DND-41 (cell line): Measurements from ENCODE around the gene MCCC1.
A peak's percentile ranks its signal among the peaks of the same experiment; 100 is the strongest.
"Not testable (repeated sequence)": the region's sequence is repeated elsewhere in the genome, so short reads cannot be mapped to it uniquely, and the experiment has no call there.

ENCODE experiments used
- ATAC-seq: fragments of 200-7000 bp; cut with Tn5 transposase; 3 replicates; pipeline ENCODE4 v1.9.1; 2021; ENCODE audit warnings: low read depth; ENCODE audit not compliant: insufficient read depth
- DNase-seq: peaks from one replicate; pipeline ENCODE4 v3.0.0-alpha.2; 2020
- H2AFZ ChIP-seq: 2 replicates; pipeline ENCODE4 v1.6.0; 2012; ENCODE audit warnings: low read depth, low read length
- H3K27ac ChIP-seq: 2 replicates; pipeline ENCODE4 v1.5.1; 2012; ENCODE audit warnings: low read length, inconsistent platforms
- H3K27me3 ChIP-seq: fragments of 200-600 bp; sonication (generic); 2 replicates; pipeline ENCODE4 v1.6.0; 2012; ENCODE audit warnings: low read length, mild to moderate bottlenecking, inconsistent platforms; ENCODE audit not compliant: insufficient read depth, poor library complexity
- H3K36me3 ChIP-seq: 2 replicates; pipeline ENCODE4 v1.5.1; 2012; ENCODE audit warnings: low read length, inconsistent platforms; ENCODE audit not compliant: insufficient read depth
- H3K4me1 ChIP-seq: 2 replicates; pipeline ENCODE4 v1.5.1; 2012; ENCODE audit warnings: mild to moderate bottlenecking, low read length; ENCODE audit not compliant: insufficient read depth
- H3K4me2 ChIP-seq: 2 replicates; pipeline ENCODE4 v1.6.0; 2012; ENCODE audit warnings: mild to moderate bottlenecking, moderate library complexity, low read length, inconsistent platforms; ENCODE audit not compliant: insufficient read depth
- H3K4me3 ChIP-seq, 2 experiments: fragments of 200-600 bp in 1 of 2; shearing (Covaris generic) in 1 of 2; 2 replicates each; pipeline ENCODE4 v1.5.1; 2012 to 2016; ENCODE audit warnings: inconsistent platforms in 2 of 2, low read length in 2 of 2, mild to moderate bottlenecking in 2 of 2, low read depth in 1 of 2, moderate library complexity in 1 of 2
- H3K79me2 ChIP-seq: 2 replicates; pipeline ENCODE4 v1.6.0; 2012; ENCODE audit warnings: low read length, inconsistent platforms; ENCODE audit not compliant: insufficient read depth
- H3K9ac ChIP-seq: 2 replicates; pipeline ENCODE4 v1.6.0; 2012; ENCODE audit warnings: low read depth, mild to moderate bottlenecking, inconsistent platforms, low read length, moderate library complexity
- H3K9me3 ChIP-seq: 2 replicates; pipeline ENCODE4 v1.5.1; 2012; ENCODE audit warnings: low read length, moderate library complexity, mild to moderate bottlenecking, inconsistent platforms; ENCODE audit not compliant: insufficient read depth, severe bottlenecking
- H4K20me1 ChIP-seq: 2 replicates; pipeline ENCODE4 v1.6.0; 2012; ENCODE audit warnings: low read length; ENCODE audit not compliant: insufficient read depth
- EZH2 ChIP-seq: IDR thresholded peaks from 3 replicates; pipeline ENCODE4 v1.6.1; 2012; ENCODE audit warnings: borderline replicate concordance, low read depth, mild to moderate bottlenecking, moderate library complexity, low read length, inconsistent platforms; ENCODE audit not compliant: severe bottlenecking
- TF ChIP-seq, protein P1 (sequence below): IDR thresholded peaks from 2 replicates; pipeline ENCODE4 v1.5.1; 2012; ENCODE audit warnings: borderline replicate concordance, low read length, moderate library complexity, mild to moderate bottlenecking; ENCODE audit not compliant: poor library complexity, severe bottlenecking; ENCODE audit errors: extremely low read depth

The MCCC1 gene

DNA sequence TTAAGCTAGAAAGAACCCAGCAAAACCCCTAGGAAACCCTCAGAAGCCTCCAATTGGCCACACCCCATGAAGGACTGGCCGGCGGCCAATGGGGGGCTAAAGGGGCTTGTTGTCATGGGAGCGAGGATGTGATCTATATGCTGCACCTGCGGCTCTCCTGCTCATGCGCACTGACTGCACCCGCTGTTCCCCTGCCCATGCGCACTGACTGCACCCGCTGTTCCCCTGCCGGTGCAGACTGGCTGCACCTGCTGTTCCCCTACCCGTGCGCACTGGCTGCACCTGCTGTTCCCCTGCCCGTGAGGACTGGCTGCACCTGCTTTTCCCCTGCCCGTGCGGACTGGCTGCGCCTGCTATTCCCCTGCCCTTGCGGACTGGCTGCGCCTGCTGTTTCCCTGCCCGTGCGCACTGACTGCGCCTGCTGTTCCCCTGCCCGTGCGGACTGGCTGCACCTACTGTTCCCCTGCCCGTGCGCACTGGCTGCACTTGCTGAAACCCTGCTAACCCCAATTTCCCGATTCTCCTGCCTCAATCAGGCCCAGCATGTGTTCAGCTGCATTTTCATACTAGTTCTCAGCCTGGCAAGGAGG, 16.8 kb upstream of the MCCC1 start:
- H4K20me1 ChIP-seq: no peaks in the 10 kb centered on the region
- H2AFZ ChIP-seq: peak overlapping the region; percentile 54; the same call in 1 of the 2 replicates
- DNase-seq (peak; percentile 82), ATAC-seq (peak; percentile 92)
- TF ChIP-seq EZH2: peak; percentile 36
- TF ChIP-seq, protein P1, sequence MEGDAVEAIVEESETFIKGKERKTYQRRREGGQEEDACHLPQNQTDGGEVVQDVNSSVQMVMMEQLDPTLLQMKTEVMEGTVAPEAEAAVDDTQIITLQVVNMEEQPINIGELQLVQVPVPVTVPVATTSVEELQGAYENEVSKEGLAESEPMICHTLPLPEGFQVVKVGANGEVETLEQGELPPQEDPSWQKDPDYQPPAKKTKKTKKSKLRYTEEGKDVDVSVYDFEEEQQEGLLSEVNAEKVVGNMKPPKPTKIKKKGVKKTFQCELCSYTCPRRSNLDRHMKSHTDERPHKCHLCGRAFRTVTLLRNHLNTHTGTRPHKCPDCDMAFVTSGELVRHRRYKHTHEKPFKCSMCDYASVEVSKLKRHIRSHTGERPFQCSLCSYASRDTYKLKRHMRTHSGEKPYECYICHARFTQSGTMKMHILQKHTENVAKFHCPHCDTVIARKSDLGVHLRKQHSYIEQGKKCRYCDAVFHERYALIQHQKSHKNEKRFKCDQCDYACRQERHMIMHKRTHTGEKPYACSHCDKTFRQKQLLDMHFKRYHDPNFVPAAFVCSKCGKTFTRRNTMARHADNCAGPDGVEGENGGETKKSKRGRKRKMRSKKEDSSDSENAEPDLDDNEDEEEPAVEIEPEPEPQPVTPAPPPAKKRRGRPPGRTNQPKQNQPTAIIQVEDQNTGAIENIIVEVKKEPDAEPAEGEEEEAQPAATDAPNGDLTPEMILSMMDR: no peak
- H3K27me3 ChIP-seq: peaks cover 11% of the 10 kb centered on the region
- peak overlapping the region; percentile 61; the same call in 1 of the 2 replicates for H3K4me2 ChIP-seq
- peaks cover 9% of the 10 kb centered on the region for H3K4me1 ChIP-seq
- H3K9me3 ChIP-seq: no peaks in the 10 kb centered on the region
- no peaks in the 10 kb centered on the region for H3K79me2 ChIP-seq
- H3K36me3 ChIP-seq: no peaks in the 10 kb centered on the region
- peak overlapping the region in 1 of 2 experiments; percentile 36; a peak in 2 of 4 replicates for H3K4me3 ChIP-seq
- no peak overlapping the region for H3K9ac ChIP-seq
- H3K27ac ChIP-seq: no peak overlapping the region

GRCh38 chr3:183114384-183115178, 15.3 kb upstream of the MCCC1 start:
- TF ChIP-seq, protein P1: no peak
- TF ChIP-seq EZH2: no peak
- DNase-seq: no peak
- H4K20me1 ChIP-seq: no peaks in the 10 kb centered on the region
- H3K4me2 ChIP-seq: no peak overlapping the region
- H2AFZ ChIP-seq: no peak overlapping the region
- no peak overlapping the region for H3K9ac ChIP-seq
- ATAC-seq: no peak
- H3K27ac ChIP-seq: no peak overlapping the region
- no peak overlapping the region for H3K4me3 ChIP-seq
- H3K9me3 ChIP-seq: no peaks in the 10 kb centered on the region
- H3K27me3 ChIP-seq: peaks cover 11% of the 10 kb centered on the region
- no peaks in the 10 kb centered on the region for H3K79me2 ChIP-seq
- no peaks in the 10 kb centered on the region for H3K36me3 ChIP-seq
- H3K4me1 ChIP-seq: peaks cover 9% of the 10 kb centered on the region

GRCh38 chr3:183109847-183110246, 10.6 kb upstream of the MCCC1 start:
- not testable (repeated sequence) for H3K4me3 ChIP-seq, DNase-seq, H3K79me2 ChIP-seq, H2AFZ ChIP-seq, H3K27ac ChIP-seq, H3K27me3 ChIP-seq, H3K9me3 ChIP-seq, H4K20me1 ChIP-seq, ATAC-seq, H3K9ac ChIP-seq, H3K4me1 ChIP-seq, H3K36me3 ChIP-seq, H3K4me2 ChIP-seq

DNA sequence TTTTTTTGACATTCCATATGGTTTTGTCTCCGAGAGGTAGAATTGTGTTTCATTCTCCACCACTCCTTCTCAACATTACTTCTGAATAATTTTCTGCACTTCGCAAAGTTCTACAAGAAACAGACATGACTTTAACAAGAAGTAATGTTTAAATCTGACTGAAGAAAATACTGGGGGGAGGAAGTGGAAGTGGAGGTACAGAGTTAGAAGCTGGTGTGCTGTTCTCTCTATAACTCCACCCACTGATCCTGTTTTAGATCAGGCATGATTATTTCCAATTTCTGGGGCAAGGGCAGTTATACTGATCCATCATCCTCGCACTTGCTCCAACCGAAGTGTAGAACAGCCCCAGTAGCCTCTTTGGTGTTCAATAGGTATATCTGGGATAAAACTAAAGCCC, 9.2 kb upstream of the MCCC1 start:
- no peak overlapping the region for H3K4me3 ChIP-seq
- no peak overlapping the region for H3K9ac ChIP-seq
- ATAC-seq (no peak), DNase-seq (no peak)
- H2AFZ ChIP-seq: no peak overlapping the region
- no peak overlapping the region for H3K27ac ChIP-seq
- no peaks in the 10 kb centered on the region for H3K27me3 ChIP-seq
- no peaks in the 10 kb centered on the region for H3K36me3 ChIP-seq
- H3K4me2 ChIP-seq: no peak overlapping the region
- H3K4me1 ChIP-seq: no peaks in the 10 kb centered on the region
- H4K20me1 ChIP-seq: no peaks in the 10 kb centered on the region
- no peaks in the 10 kb centered on the region for H3K79me2 ChIP-seq
- H3K9me3 ChIP-seq: no peaks in the 10 kb centered on the region
- TF ChIP-seq EZH2: no peak
- TF ChIP-seq, protein P1: no peak
